ENCODE measurements around the gene FAAP100. TPM values are rescaled to one million over a fixed set of nuclear protein-coding genes. Genes with fewer than 3 reads are reported as not detected.

FAAP100 gene
- total RNA-seq, 1 donor from 2014 or later: 13.0 TPM

DNA sequence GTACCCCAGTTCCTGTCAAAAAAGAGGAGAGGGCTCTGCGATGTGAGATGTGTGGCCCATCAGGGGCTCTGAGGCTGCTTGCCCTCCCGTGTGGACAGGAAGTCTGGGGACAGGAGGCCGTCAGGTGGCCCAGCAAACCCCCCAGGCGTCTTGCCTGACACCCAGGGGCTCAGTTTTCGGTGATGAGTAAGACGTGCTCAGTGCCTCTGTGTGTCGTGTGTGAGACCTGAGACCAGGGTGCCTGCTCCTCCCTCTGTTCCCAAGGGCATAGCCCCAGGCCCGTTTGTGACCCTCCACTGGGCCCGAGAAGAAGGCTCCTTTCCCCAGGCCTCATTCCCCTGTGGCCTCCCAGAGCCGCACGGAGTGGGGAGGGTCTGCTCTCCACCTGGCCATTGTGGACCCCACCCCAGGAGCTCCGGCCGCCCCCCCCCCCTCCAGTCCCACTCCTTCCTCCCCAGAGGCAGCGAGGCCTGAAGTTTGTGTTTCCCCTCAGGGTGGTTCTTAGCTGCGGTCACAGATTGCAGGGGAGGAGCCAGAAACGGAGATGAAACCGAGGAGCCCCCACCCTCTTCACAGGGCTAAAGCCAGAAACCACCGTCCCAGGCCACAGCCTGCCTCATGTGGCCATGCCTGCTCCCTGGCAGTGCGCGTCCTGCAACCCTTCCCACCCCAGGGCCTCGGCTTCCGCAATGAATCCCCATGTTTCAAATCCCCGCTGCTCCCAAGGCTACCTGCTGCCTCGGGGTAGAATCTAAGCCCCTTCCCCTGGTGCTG, 34.6 kb downstream of the FAAP100 start:
- peak; percentile 46 for DNase-seq
- no peak for ATAC-seq (ENCODE audit: poor library complexity)
- intact Hi-C loops (cut with DNase I): no loop called here

DNA sequence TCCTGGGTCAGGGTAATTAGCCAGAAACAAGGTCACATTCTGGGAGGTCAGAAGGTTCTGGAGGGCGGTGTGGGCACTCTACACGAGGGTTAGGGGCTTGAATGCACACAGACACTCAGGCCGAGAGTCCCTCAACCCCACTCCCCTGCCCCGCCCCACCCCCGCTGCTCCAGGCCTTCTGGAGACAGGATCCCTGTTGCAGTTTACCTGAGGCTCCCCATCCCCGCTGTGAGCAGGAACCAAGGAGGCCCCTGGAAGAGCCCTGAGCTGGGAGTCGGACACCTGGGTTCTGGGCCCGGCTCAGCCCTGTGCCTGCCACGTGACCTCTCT, 35.2 kb downstream of the FAAP100 start:
- intact Hi-C loops (cut with DNase I): no loop called here
- DNase-seq: peak; percentile 37
- ATAC-seq (ENCODE audit: poor library complexity): no peak

DNA sequence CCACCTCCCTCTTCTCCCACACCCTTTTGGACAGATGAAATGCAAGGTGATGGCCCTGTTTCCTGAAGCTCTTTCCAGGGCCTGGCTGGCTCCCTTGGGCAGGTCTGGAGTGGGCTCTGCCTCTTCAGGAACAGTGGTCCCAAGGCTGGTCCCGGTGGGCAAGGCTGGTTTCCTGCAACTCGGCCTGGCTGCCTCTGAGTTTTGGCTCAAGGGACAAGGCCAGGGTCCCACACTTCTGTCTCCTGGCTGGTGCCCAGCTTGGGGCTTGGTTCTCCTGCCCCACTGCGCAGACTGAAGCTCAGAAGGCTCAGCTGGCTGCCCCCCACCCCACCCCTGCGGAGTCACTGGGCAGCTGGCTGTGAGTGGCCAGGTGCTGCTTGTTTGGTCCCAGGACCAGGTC, 35.7 kb downstream of the FAAP100 start:
- DNase-seq (peak; percentile 39), ATAC-seq (ENCODE audit: poor library complexity) (no peak)

DNA sequence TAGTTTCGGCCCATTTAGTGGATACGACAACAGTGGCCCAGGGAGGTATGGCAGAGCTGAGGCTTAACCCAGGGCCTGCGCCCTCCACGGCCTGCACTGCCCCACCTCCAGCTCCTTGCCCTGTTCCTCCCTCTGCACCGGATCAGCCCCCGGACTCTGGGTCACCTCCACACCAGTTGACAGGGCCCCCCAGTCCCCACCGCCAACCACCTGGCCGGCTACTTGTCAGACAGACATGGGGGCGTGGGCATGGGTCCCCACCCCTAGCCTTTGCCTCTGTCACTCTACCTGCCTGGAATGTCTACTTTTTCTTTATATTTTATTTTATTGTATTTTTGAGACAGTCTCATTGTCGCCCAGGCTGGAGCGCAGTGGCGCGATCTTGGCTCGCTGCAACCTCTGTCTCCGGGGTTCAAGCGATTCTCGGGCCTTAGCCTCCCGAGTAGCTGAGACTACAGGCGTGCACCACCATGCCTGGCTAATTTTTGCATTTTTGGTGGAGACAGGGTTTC, 36.6 kb downstream of the FAAP100 start:
- intact Hi-C loops (cut with DNase I): no loop called here
- no peak for ATAC-seq (ENCODE audit: poor library complexity)
- DNase-seq: peak; percentile 52

More for the DNA sequence above, 35.7 kb downstream of the FAAP100 start:
- intact Hi-C loops (cut with DNase I): no loop called here

DNA sequence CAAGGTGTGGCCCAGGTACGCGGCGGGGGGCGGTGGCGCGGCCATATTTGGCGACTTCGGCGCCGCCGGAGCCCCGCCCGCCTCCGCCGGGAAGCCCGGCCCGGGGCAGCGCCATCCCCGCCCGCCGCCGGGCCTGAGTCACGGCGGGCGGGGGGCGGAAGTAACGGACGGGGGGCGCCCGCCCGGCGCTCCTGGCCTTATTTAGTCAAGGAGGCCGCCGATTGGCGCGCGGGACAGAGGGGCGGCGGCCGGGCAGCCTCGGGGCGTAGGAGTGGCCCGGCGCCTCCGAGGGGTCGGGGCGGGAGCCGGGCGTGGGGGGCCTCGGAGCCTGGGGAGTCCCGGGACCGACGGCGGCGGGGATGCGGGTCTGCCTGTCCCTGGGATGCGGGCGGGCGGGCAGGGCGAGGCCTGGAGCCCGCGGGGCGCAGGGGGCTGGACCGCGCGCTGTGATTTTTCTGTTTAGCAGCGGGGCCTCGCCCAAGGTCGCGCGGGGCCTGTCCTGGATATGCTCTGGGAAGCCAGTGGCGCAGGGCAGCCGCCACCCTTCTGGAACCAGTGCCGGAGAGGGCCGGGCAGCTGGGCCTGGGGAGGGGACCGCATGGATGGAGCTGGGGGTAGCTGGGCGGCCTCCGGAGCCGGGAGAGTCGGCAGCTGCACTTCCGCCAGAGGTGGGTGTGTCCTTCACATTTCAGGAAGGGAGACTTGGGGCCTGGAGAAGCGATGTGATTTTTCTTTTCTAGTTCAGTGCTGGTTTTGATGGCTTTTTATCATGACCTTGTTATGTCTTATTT, 37.2 kb downstream of the FAAP100 start:
- DNase-seq: peak; percentile 90
- intact Hi-C loops (cut with DNase I): no loop called here
- ATAC-seq (ENCODE audit: poor library complexity): peak; percentile 51

DNA sequence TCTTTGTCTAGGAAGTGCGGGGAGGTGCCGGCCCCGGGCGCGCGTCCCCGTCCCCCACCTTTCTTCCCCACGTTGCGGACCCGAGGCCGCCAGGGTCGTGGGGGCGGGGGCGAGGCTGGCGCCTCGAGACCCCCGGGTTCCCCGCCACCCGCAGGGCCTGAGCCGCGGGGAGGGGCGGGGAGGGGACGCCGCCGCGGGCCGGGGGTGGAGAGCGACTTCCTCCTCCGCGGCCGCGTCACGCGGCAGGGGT, 37.7 kb downstream of the FAAP100 start:
- DNase-seq (no peak), ATAC-seq (ENCODE audit: poor library complexity) (no peak)
- intact Hi-C loops (cut with DNase I): no loop called here

DNA sequence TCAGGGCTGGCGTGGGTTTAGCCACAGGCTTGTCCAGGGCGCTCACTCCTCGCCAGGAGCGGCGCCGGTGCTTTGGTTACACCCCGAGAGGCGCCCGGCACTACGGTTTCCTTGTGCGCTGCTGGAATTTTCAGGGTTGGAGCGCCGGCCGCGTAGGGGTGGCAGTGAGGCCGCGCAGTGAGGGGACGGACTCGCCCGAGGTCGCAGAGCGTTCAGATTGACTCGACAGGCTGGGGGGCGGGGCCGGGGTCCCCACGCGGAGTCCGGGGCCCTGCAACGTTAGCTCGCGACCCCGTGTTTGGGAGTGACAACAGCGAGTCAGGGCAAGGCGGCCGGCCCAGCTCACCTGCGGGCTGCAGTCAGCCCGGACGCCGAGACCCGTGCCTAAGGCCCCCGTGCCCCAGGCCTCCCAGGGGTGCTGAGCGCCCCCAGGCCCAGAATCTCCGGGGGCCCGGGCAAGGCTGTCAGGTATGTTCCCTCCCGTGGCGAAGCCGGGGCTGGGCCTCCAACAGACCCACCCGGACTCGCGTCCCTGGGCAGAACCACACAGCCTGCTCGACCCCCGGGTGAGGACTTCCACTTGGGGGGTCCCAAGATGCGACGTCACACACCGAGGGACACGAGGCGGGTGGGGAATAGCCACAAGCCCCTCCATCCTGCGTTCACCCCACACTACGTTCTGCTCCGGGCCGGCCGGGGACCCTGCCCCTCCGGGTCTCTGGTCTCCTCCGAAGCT, 38.2 kb downstream of the FAAP100 start:
- ATAC-seq (ENCODE audit: poor library complexity): peak; percentile 26
- peak; percentile 85 for DNase-seq
- intact Hi-C loops (cut with DNase I): no loop called here

DNA sequence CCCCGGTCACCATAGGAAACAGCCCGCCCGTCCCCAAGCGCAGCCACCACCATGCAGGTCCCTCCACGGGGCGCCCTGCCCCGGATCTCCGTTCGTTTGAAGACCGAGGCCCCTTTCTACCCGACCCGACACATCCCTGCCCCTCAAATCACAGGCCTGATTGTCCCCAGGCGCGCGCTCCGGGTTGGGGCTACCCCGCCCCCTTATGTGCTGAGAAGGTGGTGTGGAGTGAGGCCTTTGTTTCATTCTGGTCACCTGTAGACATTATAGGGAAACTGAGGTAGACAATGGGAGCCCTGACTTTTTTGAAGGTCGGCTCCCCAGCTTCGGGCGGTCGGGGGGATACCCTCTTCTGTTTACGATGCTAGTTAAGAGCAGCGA, 38.8 kb downstream of the FAAP100 start:
- ATAC-seq (ENCODE audit: poor library complexity) (peak; percentile 17), DNase-seq (peak; percentile 80)
- intact Hi-C loops (cut with DNase I): no loop called here

DNA sequence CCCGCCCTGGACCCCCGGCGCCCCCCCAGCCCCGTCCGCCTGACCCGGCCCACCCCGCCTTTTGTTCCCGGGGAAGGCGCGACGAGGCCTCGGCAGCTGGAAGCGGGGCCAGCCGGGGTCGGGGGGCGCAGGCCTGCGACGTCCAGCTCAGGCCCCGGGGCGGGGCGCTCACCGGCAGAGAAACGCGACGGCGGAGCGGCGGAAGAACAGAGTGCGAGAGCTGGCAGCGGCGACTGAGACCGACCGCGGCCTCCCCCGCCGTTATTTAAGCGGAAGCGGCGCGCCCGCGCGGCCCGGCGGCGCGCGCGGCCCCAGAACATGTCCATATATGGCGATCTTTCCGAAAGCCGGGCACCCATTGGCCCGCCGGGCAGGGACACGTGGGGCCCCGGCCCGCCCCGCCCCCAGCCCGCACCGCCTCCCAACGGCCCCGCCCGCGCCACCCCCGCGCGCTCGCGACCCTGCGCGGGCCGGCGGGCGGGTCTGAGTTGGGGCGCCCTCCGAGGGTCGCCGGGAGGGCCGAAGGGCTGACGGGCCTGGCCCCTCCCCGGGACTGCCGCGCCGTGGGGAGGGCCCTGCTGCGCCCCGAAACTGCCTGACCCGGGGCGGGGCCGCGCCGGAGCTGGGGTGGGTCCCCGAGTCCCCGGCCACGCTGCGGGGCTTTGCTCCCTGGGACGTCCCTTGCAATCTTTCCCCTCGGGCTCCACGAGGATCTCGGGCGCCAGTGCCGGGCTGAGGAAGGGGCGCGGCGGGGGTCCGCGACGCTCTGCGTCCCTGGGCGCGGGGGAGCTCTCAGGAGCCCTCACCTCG, 39.4 kb downstream of the FAAP100 start, which contains the start of gene ACTG1:
Gene ACTG1 (minus strand): TSS at position 238 of the 810 bp plus-strand sequence. CDS start 445 bp downstream, outside the sequence.
- peak; percentile 64 for ATAC-seq (ENCODE audit: poor library complexity)
- peak; percentile 96 for DNase-seq
- intact Hi-C loops (cut with DNase I): no loop called here

DNA sequence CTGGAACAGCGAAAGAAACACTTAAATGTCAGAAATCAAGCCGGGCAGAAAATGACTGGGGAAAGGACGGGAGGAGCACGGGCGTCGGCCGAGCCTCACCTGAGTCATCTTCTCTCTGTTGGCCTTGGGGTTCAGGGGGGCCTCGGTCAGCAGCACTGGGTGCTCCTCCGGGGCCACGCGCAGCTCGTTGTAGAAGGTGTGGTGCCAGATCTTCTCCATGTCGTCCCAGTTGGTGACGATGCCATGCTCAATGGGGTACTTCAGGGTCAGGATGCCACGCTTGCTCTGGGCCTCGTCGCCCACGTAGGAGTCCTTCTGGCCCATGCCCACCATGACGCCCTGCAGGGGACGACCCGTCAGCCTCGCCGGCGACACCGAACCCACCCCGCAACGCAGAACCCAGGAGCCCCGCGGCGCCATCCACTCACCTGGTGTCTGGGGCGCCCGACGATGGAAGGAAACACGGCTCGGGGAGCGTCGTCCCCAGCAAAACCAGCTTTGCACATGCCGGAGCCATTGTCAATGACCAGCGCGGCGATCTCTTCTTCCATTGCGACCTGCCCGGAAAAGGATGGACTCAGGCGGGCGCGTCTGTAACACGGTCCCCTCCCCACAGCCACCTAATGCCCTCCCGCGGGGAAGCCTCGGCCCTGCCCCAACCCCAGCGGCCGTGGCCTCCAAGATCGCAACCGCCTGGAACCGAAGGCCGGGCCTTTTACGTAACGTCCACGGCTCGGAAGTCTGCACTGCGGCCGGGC, 40.2 kb downstream of the FAAP100 start:
- ATAC-seq (ENCODE audit: poor library complexity): peak; percentile 0
- no peak for DNase-seq
- intact Hi-C loops (cut with DNase I): no loop called here

DNA sequence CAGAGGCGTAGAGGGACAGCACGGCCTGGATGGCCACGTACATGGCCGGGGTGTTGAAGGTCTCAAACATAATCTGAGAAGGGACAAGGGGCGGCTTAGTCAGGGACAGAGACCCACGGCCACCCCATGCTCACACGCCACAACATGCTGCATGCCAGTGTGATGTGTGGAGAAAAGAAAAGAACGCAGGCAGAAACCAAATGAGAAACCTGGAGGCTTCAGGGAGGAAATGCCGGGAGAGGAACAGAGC, 40.7 kb downstream of the FAAP100 start:
- ATAC-seq (ENCODE audit: poor library complexity) (no peak), DNase-seq (no peak)
- intact Hi-C loops (cut with DNase I): no loop called here

DNA sequence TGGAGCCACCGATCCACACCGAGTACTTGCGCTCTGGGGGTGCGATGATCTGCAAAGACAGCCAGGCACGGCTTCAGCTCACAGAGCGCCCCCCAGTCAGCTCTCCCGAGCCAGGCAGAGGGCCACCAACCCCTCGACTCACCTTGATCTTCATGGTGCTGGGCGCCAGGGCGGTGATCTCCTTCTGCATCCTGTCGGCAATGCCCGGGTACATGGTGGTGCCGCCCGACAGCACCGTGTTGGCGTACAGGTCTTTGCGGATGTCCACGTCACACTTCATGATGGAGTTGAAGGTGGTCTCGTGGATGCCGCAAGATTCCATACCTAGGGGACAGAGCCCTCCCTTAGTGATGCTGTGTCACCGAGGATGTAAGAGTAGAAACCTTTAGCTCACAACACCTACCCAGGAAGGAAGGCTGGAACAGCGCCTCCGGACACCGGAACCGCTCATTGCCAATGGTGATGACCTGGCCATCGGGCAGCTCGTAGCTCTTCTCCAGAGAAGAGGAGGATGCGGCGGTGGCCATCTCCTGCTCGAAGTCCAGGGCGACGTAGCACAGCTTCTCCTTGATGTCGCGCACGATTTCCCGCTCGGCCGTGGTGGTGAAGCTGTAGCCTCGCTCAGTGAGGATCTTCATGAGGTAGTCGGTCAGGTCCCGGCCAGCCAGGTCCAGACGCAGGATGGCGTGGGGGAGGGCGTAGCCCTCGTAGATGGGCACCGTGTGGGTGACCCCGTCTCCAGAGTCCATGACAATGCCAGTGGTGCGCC, 41.2 kb downstream of the FAAP100 start:
- no peak for DNase-seq
- no peak for ATAC-seq (ENCODE audit: poor library complexity)
- intact Hi-C loops (cut with DNase I): no loop called here

DNA sequence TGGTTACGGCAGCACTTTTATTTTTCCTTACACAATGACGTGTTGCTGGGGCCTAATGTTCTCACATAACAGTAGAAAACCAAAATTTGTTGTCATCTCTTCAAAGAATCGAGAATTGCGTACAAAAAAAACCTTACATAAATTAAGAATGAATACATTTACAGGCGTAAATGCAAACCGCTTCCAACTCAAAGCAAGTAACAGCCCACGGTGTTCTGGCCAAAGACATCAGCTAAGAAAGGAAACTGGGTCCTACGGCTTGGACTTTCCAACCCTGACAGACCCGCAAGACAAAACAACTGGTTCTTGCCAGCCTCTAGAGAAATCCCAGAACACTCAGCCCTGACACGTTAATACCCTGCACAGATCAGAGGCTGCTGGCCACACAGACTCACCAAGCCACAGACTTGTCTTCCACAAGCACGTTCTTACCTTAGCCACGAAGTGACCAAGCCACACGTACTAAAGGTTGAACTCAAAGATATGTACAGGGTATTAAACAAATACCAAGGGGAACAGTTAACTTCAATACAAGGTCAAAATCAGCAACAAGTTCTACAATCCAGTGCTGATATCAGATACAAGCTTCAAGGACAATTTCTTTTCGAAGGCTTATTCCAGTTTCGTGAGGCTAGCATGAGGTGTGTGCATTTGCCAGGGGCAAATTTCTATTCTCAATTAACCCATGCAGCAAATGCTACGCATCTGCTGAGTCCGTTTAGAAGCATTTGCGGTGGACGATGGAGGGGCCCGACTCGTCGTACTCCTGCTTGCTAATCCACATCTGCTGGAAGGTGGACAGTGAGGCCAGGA, 42.0 kb downstream of the FAAP100 start:
- ATAC-seq (ENCODE audit: poor library complexity) (no peak), DNase-seq (no peak)
- intact Hi-C loops (cut with DNase I): no loop called here

DNA sequence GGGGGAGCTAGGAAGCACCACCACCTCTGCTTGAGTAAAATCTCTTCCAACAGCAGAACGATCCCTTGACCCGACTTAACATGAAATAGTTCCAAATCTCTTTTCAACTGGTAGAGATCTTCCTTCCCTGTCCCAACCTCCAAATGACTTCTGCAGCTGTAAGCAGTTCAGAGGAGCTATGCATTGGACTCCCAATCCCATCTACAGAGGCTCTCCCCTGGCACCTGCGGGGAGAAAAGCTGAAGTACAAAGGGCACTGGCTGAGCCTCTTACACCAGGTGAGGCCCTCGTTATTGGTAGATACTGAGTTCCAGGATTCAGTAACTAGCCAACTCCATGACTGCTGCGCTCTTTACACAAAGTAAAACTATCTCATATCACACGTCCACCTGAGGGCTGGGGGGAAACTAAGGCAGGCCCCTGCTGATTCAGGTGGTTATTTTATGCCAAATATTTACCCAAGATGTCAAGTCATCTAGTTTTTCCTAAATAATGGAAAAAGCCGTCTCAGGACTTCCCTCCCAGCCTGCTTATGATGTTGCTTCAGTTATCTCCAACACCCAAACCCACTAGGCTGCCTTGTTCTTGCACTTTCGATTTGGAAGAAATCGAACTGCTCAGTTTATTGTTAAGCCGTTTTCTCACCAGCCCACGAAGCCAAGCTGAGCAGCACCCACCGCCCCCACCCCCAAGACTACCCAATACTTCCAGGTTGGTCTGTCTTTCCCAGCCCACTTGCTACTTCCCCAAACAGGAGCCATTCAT, 42.8 kb downstream of the FAAP100 start:
- DNase-seq (no peak), ATAC-seq (ENCODE audit: poor library complexity) (no peak)
- intact Hi-C loops (cut with DNase I): no loop called here

DNA sequence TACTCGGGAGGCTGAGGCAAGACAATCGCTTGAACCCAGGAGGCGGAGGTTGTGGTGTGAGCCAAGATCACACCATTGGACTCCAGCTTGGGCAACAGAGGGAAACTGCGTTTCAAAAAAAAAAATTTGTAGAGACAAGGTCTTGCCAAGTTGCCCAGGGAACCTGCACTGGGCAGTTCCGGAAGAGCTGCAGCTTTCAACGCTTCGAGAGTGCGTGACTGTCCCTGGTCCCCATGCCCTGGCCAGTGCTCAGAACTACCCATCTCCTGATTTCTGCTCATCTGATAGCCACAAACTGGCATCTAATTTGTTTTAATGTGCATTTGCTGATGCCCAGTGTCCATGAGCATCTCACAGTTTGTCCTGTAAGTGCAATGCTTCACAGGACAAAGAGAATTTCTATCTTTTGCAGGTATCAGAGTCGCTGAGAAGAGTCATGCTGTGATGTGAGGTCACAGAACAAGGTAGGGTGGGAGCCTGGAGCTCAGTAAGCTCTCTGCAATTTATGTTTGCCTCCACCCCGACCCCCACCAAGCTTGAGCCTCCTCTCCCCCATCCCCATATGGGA, 43.4 kb downstream of the FAAP100 start:
- peak; percentile 14 for ATAC-seq (ENCODE audit: poor library complexity)
- DNase-seq: no peak
- intact Hi-C loops (cut with DNase I): no loop called here

DNA sequence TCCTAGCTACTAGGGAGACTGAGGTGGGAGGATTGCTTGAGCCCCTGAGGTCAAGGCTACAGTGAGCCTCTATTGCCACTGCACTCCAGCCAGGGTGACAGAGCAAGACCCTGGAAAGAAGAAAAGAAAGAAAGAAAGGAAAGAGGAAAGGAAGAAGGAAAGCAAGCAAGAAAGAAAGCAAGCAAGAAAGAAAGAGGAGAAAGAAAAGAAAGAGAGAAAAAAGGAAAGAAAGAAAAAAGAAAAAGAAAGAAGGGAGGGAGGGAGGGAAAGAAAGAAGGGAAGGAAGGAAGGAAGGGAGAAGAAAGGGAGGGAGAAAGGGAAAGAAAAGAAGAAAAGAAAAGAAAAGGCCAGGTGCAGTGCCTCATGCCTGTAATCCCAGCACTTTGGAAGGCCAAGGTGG, 48.5 kb downstream of the FAAP100 start:
- no peak for ATAC-seq (ENCODE audit: poor library complexity)
- no peak for DNase-seq
- intact Hi-C loops (cut with DNase I): no loop called here
